Smooth muscle cell (in vitro differentiated cells): Measurements from ENCODE around the gene RBM10. TPM values are rescaled to one million over a fixed set of nuclear protein-coding genes. Genes with fewer than 3 reads are reported as not detected.

Experiments
- DNase-seq: peaks from one replicate; lab custom pipeline; 2025; ENCODE audit not compliant: unreplicated experiment; lab: John Stamatoyannopoulos, UW
- H2AFZ ChIP-seq: fragments of 200-600 bp; sonication (generic); 2 replicates; pipeline ENCODE4 v1.6.0; 2016; ENCODE audit warnings: antibody characterized with exemption, low read depth, mild to moderate bottlenecking
- H3F3A ChIP-seq: fragments of 200-600 bp; sonication (generic); 2 replicates; pipeline ENCODE4 v1.6.0; 2017; ENCODE audit warnings: antibody characterized with exemption, low read depth
- H3K27ac ChIP-seq: fragments of 200-600 bp; sonication (generic); 2 replicates; pipeline ENCODE4 v1.5.1; 2016; ENCODE audit warnings: low read depth, mild to moderate bottlenecking
- H3K27me3 ChIP-seq: fragments of 200-600 bp; sonication (generic); 2 replicates; pipeline ENCODE4 v1.6.1; 2016; ENCODE audit warnings: low read depth, mild to moderate bottlenecking
- H3K36me3 ChIP-seq: fragments of 200-600 bp; sonication (generic); 2 replicates; pipeline ENCODE4 v1.5.1; 2016; ENCODE audit warnings: low read depth
- H3K4me1 ChIP-seq: fragments of 200-600 bp; sonication (generic); 2 replicates; pipeline ENCODE4 v1.5.1; 2016; ENCODE audit warnings: low read depth
- H3K4me2 ChIP-seq: fragments of 200-600 bp; sonication (generic); 2 replicates; pipeline ENCODE4 v1.6.0; 2016; ENCODE audit warnings: mild to moderate bottlenecking
- H3K4me3 ChIP-seq: fragments of 200-600 bp; sonication (generic); 2 replicates; pipeline ENCODE4 v1.5.1; 2016; ENCODE audit warnings: mild to moderate bottlenecking
- H3K79me2 ChIP-seq: fragments of 200-600 bp; sonication (generic); 2 replicates; pipeline ENCODE4 v1.6.0; 2016; ENCODE audit warnings: low read depth, mild to moderate bottlenecking
- H3K9ac ChIP-seq: fragments of 200-600 bp; sonication (generic); 2 replicates; pipeline ENCODE4 v1.6.0; 2016; ENCODE audit warnings: low read depth
- H3K9me3 ChIP-seq: fragments of 200-600 bp; sonication (generic); replicated peaks from 2 replicates; pipeline ENCODE4 v1.5.1; 2016; ENCODE audit warnings: low read depth
- H4K20me1 ChIP-seq: fragments of 200-600 bp; sonication (generic); 2 replicates; pipeline ENCODE4 v1.6.0; 2016; ENCODE audit warnings: low read depth
- CTCF ChIP-seq: fragments of 200-600 bp; sonication (generic); IDR thresholded peaks from 2 replicates; pipeline ENCODE4 v1.5.1; 2017; ENCODE audit warnings: borderline replicate concordance, mild to moderate bottlenecking, antibody characterized with exemption; ENCODE audit not compliant: insufficient read depth, poor library complexity, severe bottlenecking
- WGBS: methylation state at CpG from one replicate; pipeline ENCODE4 v1.1.7; 2016; ENCODE audit warnings: low lambda C conversion rate; 5-methylcytosine and 5-hydroxymethylcytosine counted together
- polyA plus RNA-seq: library from polyadenylated mRNA; unstranded; fragments of >200 nt; fragmentation: Nextera tagmentation; extraction: Ambion mirVana; gene quantifications from 2 replicates; pipeline ENCODE4 v1.2.1, GENCODE V29; 2016
- total RNA-seq: library from RNA; depleted of rRNA; stranded (reverse); fragments of >200 nt; gene quantifications from 2 replicates; pipeline ENCODE4 v1.2.3, GENCODE V29; 2014

RBM10 gene
- total and polyA plus RNA-seq, 2 experiments from 2014 or later, result 18.3 to 39.2 TPM

- Histone ChIP-seq H3K36me3 (no peaks in the 10 kb centered on the region), H4K20me1 (no peaks in the 10 kb centered on the region), H3F3A (no peaks in the 10 kb centered on the region), H3K79me2 (peaks cover under 1% of the 10 kb centered on the region), H3K4me2 (no peak overlapping the region), H3K4me3 (no peak overlapping the region), H3K27me3 (no peaks in the 10 kb centered on the region), H3K9me3 (no peaks in the 10 kb centered on the region), H3K9ac (no peak overlapping the region), H2AFZ (no peak overlapping the region), H3K27ac (no peak overlapping the region), H3K4me1 (no peaks in the 10 kb centered on the region)
- TF ChIP-seq CTCF, result no peak
- no peak for DNase-seq
- 78% methylated on average over 6 of the region's 6 CpGs for whole genome bisulfite sequencing
Observed at GRCh38 chrX:47138171-47138570, 6.8 kb upstream of the RBM10 start.

- no peaks in the 10 kb centered on the region for H3F3A ChIP-seq
- H3K9me3 ChIP-seq, result no peaks in the 10 kb centered on the region
- WGBS, result 60% methylated on average over 44 of the region's 46 CpGs
- no peak for TF ChIP-seq CTCF
- H3K79me2 ChIP-seq, result peaks cover 35% of the 10 kb centered on the region
- H3K9ac ChIP-seq, result peak overlapping the region; percentile 15
- H3K4me3 ChIP-seq, result peak overlapping the region; percentile 79
- DNase-seq, result peak; percentile 38
- peak overlapping the region; percentile 90 for H3K27ac ChIP-seq
- H3K4me1 ChIP-seq, result peaks cover 6% of the 10 kb centered on the region
- H3K4me2 ChIP-seq, result peak overlapping the region; percentile 79
- peak overlapping the region; percentile 26 for H2AFZ ChIP-seq
- H3K36me3 ChIP-seq, result no peaks in the 10 kb centered on the region
- no peaks in the 10 kb centered on the region for H3K27me3 ChIP-seq
- peaks cover 24% of the 10 kb centered on the region for H4K20me1 ChIP-seq
Observed at GRCh38 chrX:47143894-47144625, 961 bp upstream of the RBM10 start.

GRCh38 chrX:47145395-47146120 is 537 bp downstream of the RBM10 start:
- Histone ChIP-seq H3K4me1 (peaks cover 6% of the 10 kb centered on the region), H3K9ac (peak overlapping the region; percentile 93), H3K79me2 (peaks cover 47% of the 10 kb centered on the region), H3F3A (no peaks in the 10 kb centered on the region), H3K27ac (peak overlapping the region; percentile 90), H4K20me1 (peaks cover 31% of the 10 kb centered on the region), H3K9me3 (no peaks in the 10 kb centered on the region), H2AFZ (no peak overlapping the region), H3K4me3 (peak overlapping the region; percentile 79), H3K36me3 (peaks cover 2% of the 10 kb centered on the region), H3K4me2 (peak overlapping the region; percentile 85), H3K27me3 (no peaks in the 10 kb centered on the region)
- DNase-seq, result no peak
- 29% methylated on average over 20 of the region's 39 CpGs for WGBS
- TF ChIP-seq CTCF, result no peak
